ENCODE results near the gene EPDR1.

DNA sequence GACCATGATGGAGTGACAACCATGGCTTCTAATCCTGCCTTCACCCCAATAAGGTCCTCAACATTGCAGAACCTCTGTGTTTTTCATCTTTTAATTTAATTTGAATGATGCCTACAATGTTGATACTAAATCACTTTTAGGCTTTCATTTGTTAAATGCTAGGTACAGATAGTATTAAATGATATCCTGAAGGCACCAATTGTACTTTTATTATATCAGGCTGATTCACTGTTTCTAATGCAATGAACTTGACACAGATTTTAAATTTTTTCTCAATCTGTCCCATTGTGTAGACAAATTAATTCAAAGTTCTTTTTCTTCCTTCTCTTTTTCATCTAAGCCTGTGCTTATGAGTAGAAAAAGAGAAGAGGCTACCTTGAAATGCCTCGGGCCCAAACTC lies 5.2 kb downstream of the EPDR1 start:
- TF ChIP-seq SUZ12 (IDR thresholded peaks at IDR 0.05; ENCODE audit: extremely low read depth, insufficient read depth, insufficient read length) = no peak
- no peak for TF ChIP-seq ZNF274 (IDR thresholded peaks at IDR 0.05; ENCODE audit: low read depth, low read length)
